ENCODE results near the gene CACUL1. TPM values are rescaled to one million over a fixed set of nuclear protein-coding genes. Genes with fewer than 3 reads are reported as not detected.

CACUL1 gene
- total RNA-seq, 1 donor from 2014 or later = 52.4 TPM

- H4K20me1 ChIP-seq (ENCODE audit: insufficient read depth, low read length) = no peaks in the 10 kb centered on the region
- Mint-ChIP-seq H3K36me3 (ENCODE audit: low read depth, unreplicated experiment) (peaks cover 7% of the 10 kb centered on the region), H3K27me3 (ENCODE audit: low read depth, unreplicated experiment) (peaks cover 62% of the 10 kb centered on the region), H3K4me1 (ENCODE audit: low read depth, unreplicated experiment) (no peaks in the 10 kb centered on the region), H3K9me3 (ENCODE audit: unreplicated experiment) (peaks cover 23% of the 10 kb centered on the region), H3K27ac (ENCODE audit: unreplicated experiment) (no peak overlapping the region), H3K4me3 (ENCODE audit: unreplicated experiment) (no peak overlapping the region)
- H3K36me3 ChIP-seq (ENCODE audit: insufficient read depth, low read length) = no peaks in the 10 kb centered on the region
- peaks cover 2% of the 10 kb centered on the region for H3K27me3 ChIP-seq (ENCODE audit: insufficient read depth, low read length)
- DNase-seq (ENCODE audit: low read depth) (no peak), FAIRE-seq (no peak)
- no peaks in the 10 kb centered on the region for H3K4me1 ChIP-seq (ENCODE audit: insufficient read depth, low read length)
- TF ChIP-seq, protein P1, sequence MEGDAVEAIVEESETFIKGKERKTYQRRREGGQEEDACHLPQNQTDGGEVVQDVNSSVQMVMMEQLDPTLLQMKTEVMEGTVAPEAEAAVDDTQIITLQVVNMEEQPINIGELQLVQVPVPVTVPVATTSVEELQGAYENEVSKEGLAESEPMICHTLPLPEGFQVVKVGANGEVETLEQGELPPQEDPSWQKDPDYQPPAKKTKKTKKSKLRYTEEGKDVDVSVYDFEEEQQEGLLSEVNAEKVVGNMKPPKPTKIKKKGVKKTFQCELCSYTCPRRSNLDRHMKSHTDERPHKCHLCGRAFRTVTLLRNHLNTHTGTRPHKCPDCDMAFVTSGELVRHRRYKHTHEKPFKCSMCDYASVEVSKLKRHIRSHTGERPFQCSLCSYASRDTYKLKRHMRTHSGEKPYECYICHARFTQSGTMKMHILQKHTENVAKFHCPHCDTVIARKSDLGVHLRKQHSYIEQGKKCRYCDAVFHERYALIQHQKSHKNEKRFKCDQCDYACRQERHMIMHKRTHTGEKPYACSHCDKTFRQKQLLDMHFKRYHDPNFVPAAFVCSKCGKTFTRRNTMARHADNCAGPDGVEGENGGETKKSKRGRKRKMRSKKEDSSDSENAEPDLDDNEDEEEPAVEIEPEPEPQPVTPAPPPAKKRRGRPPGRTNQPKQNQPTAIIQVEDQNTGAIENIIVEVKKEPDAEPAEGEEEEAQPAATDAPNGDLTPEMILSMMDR (IDR thresholded peaks at IDR 0.05; ENCODE audit: insufficient read depth, low read depth, low read length) = no peak
- no peak for TF ChIP-seq EZH2 (IDR thresholded peaks at IDR 0.05; ENCODE audit: insufficient read depth, low read length)
- H3K27ac ChIP-seq (ENCODE audit: low read depth, low read length) = no peak overlapping the region
- H3K9ac ChIP-seq (ENCODE audit: low read length) = no peak overlapping the region
- H3K4me2 ChIP-seq (ENCODE audit: low read length) = no peak overlapping the region
- H3K9me3 ChIP-seq (ENCODE audit: insufficient read depth, low read depth, low read length) = no peaks in the 10 kb centered on the region
- H3K4me3 ChIP-seq (ENCODE audit: insufficient read depth, low read depth, low read length) = no peak overlapping the region
- no peak overlapping the region for H2AFZ ChIP-seq (ENCODE audit: low read depth, low read length)
- H3K79me2 ChIP-seq (ENCODE audit: insufficient read depth, low read length) = no peaks in the 10 kb centered on the region
These were observed 116.1 kb downstream of the CACUL1 start for GRCh38 chr10:118638680-118639079.

GRCh38 chr10:118635674-118636402 is 118.9 kb downstream of the CACUL1 start:
- no peak overlapping the region for H3K4me3 ChIP-seq (ENCODE audit: insufficient read depth, low read depth, low read length)
- no peak overlapping the region for H3K4me3 Mint-ChIP-seq (ENCODE audit: unreplicated experiment)
- no peak overlapping the region for H3K9ac ChIP-seq (ENCODE audit: low read length)
- no peaks in the 10 kb centered on the region for H3K9me3 ChIP-seq (ENCODE audit: insufficient read depth, low read depth, low read length)
- no peaks in the 10 kb centered on the region for H3K4me1 Mint-ChIP-seq (ENCODE audit: low read depth, unreplicated experiment)
- H3K79me2 ChIP-seq (ENCODE audit: insufficient read depth, low read length) = no peaks in the 10 kb centered on the region
- no peaks in the 10 kb centered on the region for H4K20me1 ChIP-seq (ENCODE audit: insufficient read depth, low read length)
- peaks cover 2% of the 10 kb centered on the region for H3K27me3 ChIP-seq (ENCODE audit: insufficient read depth, low read length)
- no peaks in the 10 kb centered on the region for H3K36me3 ChIP-seq (ENCODE audit: insufficient read depth, low read length)
- peaks cover 7% of the 10 kb centered on the region for H3K36me3 Mint-ChIP-seq (ENCODE audit: low read depth, unreplicated experiment)
- DNase-seq (ENCODE audit: low read depth) (no peak), FAIRE-seq (no peak)
- H3K27ac Mint-ChIP-seq (ENCODE audit: unreplicated experiment) = no peak overlapping the region
- peaks cover 18% of the 10 kb centered on the region for H3K9me3 Mint-ChIP-seq (ENCODE audit: unreplicated experiment)
- H3K27me3 Mint-ChIP-seq (ENCODE audit: low read depth, unreplicated experiment) = peaks cover 65% of the 10 kb centered on the region
- H2AFZ ChIP-seq (ENCODE audit: low read depth, low read length) = no peak overlapping the region
- TF ChIP-seq EZH2 (IDR thresholded peaks at IDR 0.05; ENCODE audit: insufficient read depth, low read length) = no peak
- TF ChIP-seq, protein P1 (IDR thresholded peaks at IDR 0.05; ENCODE audit: insufficient read depth, low read depth, low read length) = no peak
- H3K4me1 ChIP-seq (ENCODE audit: insufficient read depth, low read length) = no peaks in the 10 kb centered on the region
- no peak overlapping the region for H3K27ac ChIP-seq (ENCODE audit: low read depth, low read length)
- no peak overlapping the region for H3K4me2 ChIP-seq (ENCODE audit: low read length)

DNA sequence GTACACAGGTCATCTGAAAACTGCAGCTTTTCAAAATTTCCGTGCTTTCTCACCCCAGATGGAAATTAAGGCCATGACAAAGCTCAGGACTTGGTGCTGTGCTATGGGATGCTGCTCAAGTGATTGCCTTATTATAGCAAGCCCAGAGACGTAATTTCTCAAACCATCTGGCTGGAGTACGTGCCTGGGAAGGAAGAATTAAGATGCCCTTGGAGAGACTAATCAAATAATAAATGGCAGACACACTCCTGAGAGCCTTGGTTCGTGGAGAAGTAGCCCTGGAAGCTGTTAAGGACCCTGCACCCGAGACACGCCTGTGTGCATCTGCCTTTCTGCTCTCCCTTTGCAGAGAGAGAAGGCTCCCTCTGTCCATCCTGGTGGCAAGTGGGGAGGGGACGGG is 121.0 kb downstream of the CACUL1 start:
- Mint-ChIP-seq H3K27me3 (ENCODE audit: low read depth, unreplicated experiment) (peaks cover 69% of the 10 kb centered on the region), H3K36me3 (ENCODE audit: low read depth, unreplicated experiment) (peaks cover 3% of the 10 kb centered on the region), H3K9me3 (ENCODE audit: unreplicated experiment) (peaks cover 8% of the 10 kb centered on the region), H3K4me3 (ENCODE audit: unreplicated experiment) (no peak overlapping the region), H3K4me1 (ENCODE audit: low read depth, unreplicated experiment) (no peaks in the 10 kb centered on the region), H3K27ac (ENCODE audit: unreplicated experiment) (no peak overlapping the region)
- Histone ChIP-seq H3K4me2 (ENCODE audit: low read length) (no peak overlapping the region), H4K20me1 (ENCODE audit: insufficient read depth, low read length) (no peaks in the 10 kb centered on the region), H3K27me3 (ENCODE audit: insufficient read depth, low read length) (peaks cover 2% of the 10 kb centered on the region), H3K4me3 (ENCODE audit: insufficient read depth, low read depth, low read length) (no peak overlapping the region), H3K9ac (ENCODE audit: low read length) (no peak overlapping the region), H3K79me2 (ENCODE audit: insufficient read depth, low read length) (no peaks in the 10 kb centered on the region), H3K4me1 (ENCODE audit: insufficient read depth, low read length) (no peaks in the 10 kb centered on the region), H3K36me3 (ENCODE audit: insufficient read depth, low read length) (no peaks in the 10 kb centered on the region), H3K27ac (ENCODE audit: low read depth, low read length) (no peak overlapping the region), H2AFZ (ENCODE audit: low read depth, low read length) (no peak overlapping the region), H3K9me3 (ENCODE audit: insufficient read depth, low read depth, low read length) (no peaks in the 10 kb centered on the region)
- no peak for DNase-seq (ENCODE audit: low read depth)
- no peak for TF ChIP-seq EZH2 (IDR thresholded peaks at IDR 0.05; ENCODE audit: insufficient read depth, low read length)
- TF ChIP-seq, protein P1 (IDR thresholded peaks at IDR 0.05; ENCODE audit: insufficient read depth, low read depth, low read length) = no peak
- no peak for FAIRE-seq

Measured in astrocyte (in vitro differentiated cells and primary cell).